PC-3 (cell line): ENCODE results near the gene PCSK5. TPM values are rescaled to one million over a fixed set of nuclear protein-coding genes. Genes with fewer than 3 reads are reported as not detected.

Experiments
- ATAC-seq: fragments of 200-7000 bp; cut with Tn5 transposase; 2 replicates; pipeline ENCODE4 v1.9.1; 2020; ENCODE audit warnings: mild to moderate bottlenecking, moderate library complexity
- BruUV-seq: library from RNA; stranded (reverse); fragments of 400-500 nt; replicated peaks from 2 replicates; lab custom pipeline; 2021; lab: Mats Ljungman, UMichigan
- CTCF ChIA-PET: fragments of 300-600 bp; sonication (Branson Sonifier 250); formaldehyde crosslinking; loops from one replicate; lab custom pipeline; 2022; ENCODE audit warnings: antibody characterized with exemption; lab: Charles Lee
- POLR2A ChIA-PET: fragments of 300-600 bp; sonication (Branson Sonifier 250); formaldehyde crosslinking; loops from one replicate; lab custom pipeline; 2022; ENCODE audit warnings: antibody characterized with exemption; ENCODE audit not compliant: unreplicated experiment; lab: Charles Lee
- DNase-seq: peaks from one replicate; pipeline ENCODE4 v3.0.0-alpha.2; 2015
- H2AFZ ChIP-seq: fragments of 300-600 bp; sonication (generic); 2 replicates; pipeline ENCODE4 v1.6.0; 2016; ENCODE audit warnings: antibody characterized with exemption, low read length
- H3F3A ChIP-seq: fragments of 300-600 bp; sonication (generic); one replicate; pipeline ENCODE4 v1.6.0; 2017; ENCODE audit warnings: antibody characterized with exemption, low read length, control low read depth, mild to moderate bottlenecking; ENCODE audit not compliant: unreplicated experiment
- H3K27ac ChIP-seq: fragments of 300-600 bp; sonication (generic); 2 replicates; pipeline ENCODE4 v1.5.1; 2016; ENCODE audit warnings: mild to moderate bottlenecking, low read length
- H3K27me3 ChIP-seq: fragments of 300-600 bp; sonication (generic); 2 replicates; pipeline ENCODE4 v1.6.1; 2016; ENCODE audit warnings: low read length, mixed read lengths
- H3K36me3 ChIP-seq: fragments of 300-600 bp; sonication (generic); 2 replicates; pipeline ENCODE4 v1.6.1; 2016; ENCODE audit warnings: low read depth, mixed run types, low read length, mixed read lengths
- H3K4me1 ChIP-seq: fragments of 300-600 bp; sonication (generic); 2 replicates; pipeline ENCODE4 v1.5.1; 2016; ENCODE audit warnings: low read length; ENCODE audit not compliant: insufficient read depth
- H3K4me2 ChIP-seq: fragments of 300-600 bp; sonication (generic); 2 replicates; pipeline ENCODE4 v1.6.0; 2016; ENCODE audit warnings: low read length
- H3K4me3 ChIP-seq: fragments of 300-600 bp; sonication (generic); 2 replicates; pipeline ENCODE4 v1.5.1; 2016; ENCODE audit warnings: mild to moderate bottlenecking, low read length, mixed read lengths
- H3K79me2 ChIP-seq: fragments of 300-600 bp; sonication (generic); 2 replicates; pipeline ENCODE4 v1.6.1; 2017; ENCODE audit warnings: low read length, mixed read lengths
- H3K9ac ChIP-seq: fragments of 300-600 bp; sonication (generic); 2 replicates; pipeline ENCODE4 v1.6.0; 2016; ENCODE audit warnings: mild to moderate bottlenecking, low read length
- H3K9me2 ChIP-seq: fragments of 300-600 bp; sonication (generic); replicated peaks from 2 replicates; pipeline ENCODE4 v1.6.1; 2016; ENCODE audit warnings: mixed run types, low read length, mixed read lengths
- H3K9me3 ChIP-seq: fragments of 300-600 bp; sonication (generic); 2 replicates; pipeline ENCODE4 v1.6.1; 2016; ENCODE audit warnings: low read length, mixed read lengths
- H4K20me1 ChIP-seq: fragments of 300-600 bp; sonication (generic); 2 replicates; pipeline ENCODE4 v1.6.1; 2016; ENCODE audit warnings: low read length, mixed read lengths
- CTCF ChIP-seq: fragments of 300-600 bp; sonication (generic); conservative IDR thresholded peaks from 2 replicates; pipeline ENCODE4 v1.5.1; 2017; ENCODE audit warnings: antibody characterized with exemption, low read depth, mild to moderate bottlenecking, low read length
- EZH2 ChIP-seq: fragments of 300-600 bp; sonication (generic); IDR thresholded peaks from one replicate; pipeline ENCODE4 v1.6.1; 2017; ENCODE audit warnings: antibody characterized with exemption, mild to moderate bottlenecking, low read length; ENCODE audit not compliant: unreplicated experiment
- EZH2phosphoT487 ChIP-seq: fragments of 300-600 bp; sonication (generic); IDR thresholded peaks from 2 replicates; pipeline ENCODE4 v1.6.1; 2018; ENCODE audit warnings: mild to moderate bottlenecking, antibody characterized with exemption, low read length, borderline replicate concordance
- intact Hi-C: fragments of 100-400 bp; cut with micrococcal nuclease; formaldehyde crosslinking; loops from 2 replicates; pipeline ENCODE4 v1.9.0; 2023
- total RNA-seq: library from RNA; depleted of rRNA; stranded (reverse); fragments of >200 nt; gene quantifications from 2 replicates; pipeline ENCODE4 v1.2.3, GENCODE V29; 2014

The PCSK5 gene
- total RNA-seq, 1 experiment from 2014 or later = not detected

DNA sequence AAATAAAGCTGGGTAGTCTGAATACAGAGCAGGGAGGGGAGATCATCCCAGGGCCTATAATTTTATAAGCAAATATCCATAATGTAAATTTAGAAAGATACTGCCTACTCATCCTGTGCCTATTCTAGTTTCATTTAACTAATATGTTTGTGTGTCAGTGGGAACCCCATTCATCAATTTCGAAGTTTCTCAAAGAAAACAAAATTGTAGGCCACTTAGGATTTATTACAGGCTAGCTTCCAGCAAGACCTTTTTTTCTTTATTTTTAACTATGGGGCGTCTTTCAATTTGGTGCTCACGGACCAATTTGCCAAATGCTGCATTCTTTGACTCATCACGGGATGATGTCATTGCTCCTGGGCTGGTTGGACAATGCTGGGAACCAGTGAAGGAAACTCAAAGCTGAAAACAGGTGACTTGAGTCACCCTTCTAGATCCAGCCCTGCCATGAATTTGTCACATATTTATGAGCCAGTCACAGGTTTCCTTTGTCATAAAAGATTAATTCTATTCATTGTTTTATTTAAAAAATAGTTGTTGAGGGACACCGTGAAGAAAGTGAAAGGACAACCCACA lies 13.4 kb downstream of the PCSK5 start:
- no TSS peak for BruUV-seq
- Histone ChIP-seq H3K36me3 (no peaks in the 10 kb centered on the region), H3K27me3 (no peaks in the 10 kb centered on the region), H3K4me2 (no peak overlapping the region), H2AFZ (no peak overlapping the region), H3K9me2 (no peaks in the 10 kb centered on the region), H3K9me3 (no peaks in the 10 kb centered on the region), H3K9ac (no peak overlapping the region), H3K79me2 (no peaks in the 10 kb centered on the region), H3K4me3 (no peak overlapping the region), H3K4me1 (no peaks in the 10 kb centered on the region), H3K27ac (no peak overlapping the region), H3F3A (no peaks in the 10 kb centered on the region), H4K20me1 (no peaks in the 10 kb centered on the region)
- intact Hi-C loops = no loop called here
- ChIA-PET POLR2A (no interaction called here), CTCF (no interaction called here)
- ATAC-seq (no peak), DNase-seq (no peak)
- TF ChIP-seq CTCF = no peak
- no peak for TF ChIP-seq EZH2
- no peak for TF ChIP-seq EZH2phosphoT487

DNA sequence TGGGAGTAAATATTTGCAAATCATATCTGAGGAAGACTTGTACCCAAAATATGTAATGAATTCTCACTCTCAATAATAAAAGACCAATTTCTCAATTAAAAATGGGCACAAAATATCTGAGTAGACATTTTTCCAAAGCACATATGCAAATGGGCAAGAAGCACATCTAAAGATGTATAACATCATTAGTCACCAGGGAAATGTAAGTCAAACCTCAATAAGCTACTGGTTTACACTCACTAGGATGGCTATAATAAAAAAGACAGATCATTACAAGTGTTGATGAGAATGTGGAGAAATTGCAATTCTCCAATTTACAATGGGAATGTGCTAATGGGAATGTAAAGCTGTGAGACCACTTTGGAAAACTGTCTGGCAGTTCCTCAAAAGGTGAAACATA lies 13.9 kb downstream of the PCSK5 start:
- Histone ChIP-seq H3K9me3 (no peaks in the 10 kb centered on the region), H3K27ac (no peak overlapping the region), H3F3A (no peaks in the 10 kb centered on the region), H2AFZ (no peak overlapping the region), H3K36me3 (no peaks in the 10 kb centered on the region), H3K4me2 (no peak overlapping the region), H3K4me1 (no peaks in the 10 kb centered on the region), H3K4me3 (no peak overlapping the region), H3K27me3 (no peaks in the 10 kb centered on the region), H3K9me2 (no peaks in the 10 kb centered on the region), H3K79me2 (no peaks in the 10 kb centered on the region), H4K20me1 (no peaks in the 10 kb centered on the region), H3K9ac (no peak overlapping the region)
- ATAC-seq (no peak), DNase-seq (no peak)
- intact Hi-C loops = no loop called here
- POLR2A ChIA-PET = no interaction called here
- BruUV-seq = no TSS peak
- CTCF ChIA-PET = no interaction called here
- no peak for TF ChIP-seq CTCF
- TF ChIP-seq EZH2phosphoT487 = no peak

DNA sequence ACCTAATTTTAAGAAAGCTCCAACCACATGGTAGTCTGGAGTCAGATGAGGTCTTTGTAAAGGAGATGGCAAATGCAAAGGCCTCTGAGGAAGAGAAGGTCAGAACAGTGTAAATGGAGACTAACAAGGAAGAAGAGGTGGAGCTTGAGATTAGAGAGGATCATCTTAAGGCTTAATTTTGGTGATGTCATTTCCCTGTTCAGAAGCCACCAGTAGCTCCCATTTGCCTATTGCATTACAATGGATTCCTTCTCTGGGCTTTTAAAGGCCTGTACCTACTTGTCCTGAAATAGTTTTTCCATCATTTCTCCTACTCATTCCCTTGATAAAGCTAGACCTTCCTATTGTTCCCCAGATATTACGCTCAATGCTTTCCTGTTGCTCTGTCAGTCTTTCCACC lies 16.1 kb downstream of the PCSK5 start:
- Histone ChIP-seq H3F3A (no peaks in the 10 kb centered on the region), H2AFZ (no peak overlapping the region), H4K20me1 (no peaks in the 10 kb centered on the region), H3K9ac (no peak overlapping the region), H3K9me2 (no peaks in the 10 kb centered on the region), H3K4me1 (no peaks in the 10 kb centered on the region), H3K4me2 (no peak overlapping the region), H3K79me2 (no peaks in the 10 kb centered on the region), H3K27ac (no peak overlapping the region), H3K4me3 (no peak overlapping the region), H3K9me3 (no peaks in the 10 kb centered on the region), H3K36me3 (no peaks in the 10 kb centered on the region), H3K27me3 (no peaks in the 10 kb centered on the region)
- ChIA-PET POLR2A (no interaction called here), CTCF (no interaction called here)
- intact Hi-C loops = no loop called here
- no TSS peak for BruUV-seq
- TF ChIP-seq EZH2phosphoT487 = no peak
- TF ChIP-seq CTCF = no peak
- TF ChIP-seq EZH2 = no peak
- DNase-seq (no peak), ATAC-seq (no peak)
